ACC112 (cell line): ENCODE measurements around the gene NME3.

ENCODE experiments used
- H2AFZ ChIP-seq: fragments of 200-600 bp; sonication (generic); one replicate; pipeline ENCODE4 v1.6.0; 2017; ENCODE audit warnings: antibody characterized with exemption, low read length; ENCODE audit not compliant: unreplicated experiment
- H3K27ac ChIP-seq: fragments of 200-600 bp; sonication (generic); 2 replicates; pipeline ENCODE4 v1.5.1; 2014; ENCODE audit warnings: low read depth, mild to moderate bottlenecking, antibody characterized with exemption, low read length, moderate library complexity
- H3K27me3 ChIP-seq: fragments of 200-600 bp; sonication (generic); 2 replicates; pipeline ENCODE4 v1.6.1; 2014; ENCODE audit warnings: mild to moderate bottlenecking, antibody characterized with exemption, low read length, moderate library complexity, mixed read lengths; ENCODE audit not compliant: insufficient read depth
- H3K36me3 ChIP-seq: fragments of 200-600 bp; sonication (generic); 2 replicates; pipeline ENCODE4 v1.6.1; 2016; ENCODE audit warnings: mild to moderate bottlenecking, antibody characterized with exemption, low read length, moderate library complexity, mixed read lengths; ENCODE audit not compliant: insufficient read depth
- H3K4me1 ChIP-seq: fragments of 200-600 bp; sonication (generic); one replicate; pipeline ENCODE4 v1.6.1; 2016; ENCODE audit warnings: low read length, mixed read lengths; ENCODE audit not compliant: insufficient read depth, unreplicated experiment, control insufficient read depth
- H3K4me3 ChIP-seq: fragments of 200-600 bp; sonication (generic); 2 replicates; pipeline ENCODE4 v1.5.1; 2014; ENCODE audit warnings: mild to moderate bottlenecking, low read depth, low read length
- H3K79me2 ChIP-seq: fragments of 200-600 bp; sonication (generic); one replicate; pipeline ENCODE4 v1.6.0; 2016; ENCODE audit warnings: low read length; ENCODE audit not compliant: control insufficient read depth, unreplicated experiment, insufficient read depth

NME3 gene

GRCh38 chr16:1793578-1794220 lies 22.4 kb upstream of the NME3 start, which contains the start of gene IGFALS:
IGFALS (minus strand) TSS chr16:1793705; CDS start chr16:1793652, 53 bp downstream.
- Histone ChIP-seq H2AFZ (no peak within 1 kb of the TSS), H3K4me3 (no peak within 1 kb of the TSS), H3K79me2 (peaks cover 2% of the 10 kb centered on the region), H3K27me3 (no peaks in the 10 kb centered on the region), H3K27ac (no peak within 1 kb of the TSS), H3K4me1 (no peaks in the 10 kb centered on the region), H3K36me3 (no peaks in the 10 kb centered on the region)

DNA sequence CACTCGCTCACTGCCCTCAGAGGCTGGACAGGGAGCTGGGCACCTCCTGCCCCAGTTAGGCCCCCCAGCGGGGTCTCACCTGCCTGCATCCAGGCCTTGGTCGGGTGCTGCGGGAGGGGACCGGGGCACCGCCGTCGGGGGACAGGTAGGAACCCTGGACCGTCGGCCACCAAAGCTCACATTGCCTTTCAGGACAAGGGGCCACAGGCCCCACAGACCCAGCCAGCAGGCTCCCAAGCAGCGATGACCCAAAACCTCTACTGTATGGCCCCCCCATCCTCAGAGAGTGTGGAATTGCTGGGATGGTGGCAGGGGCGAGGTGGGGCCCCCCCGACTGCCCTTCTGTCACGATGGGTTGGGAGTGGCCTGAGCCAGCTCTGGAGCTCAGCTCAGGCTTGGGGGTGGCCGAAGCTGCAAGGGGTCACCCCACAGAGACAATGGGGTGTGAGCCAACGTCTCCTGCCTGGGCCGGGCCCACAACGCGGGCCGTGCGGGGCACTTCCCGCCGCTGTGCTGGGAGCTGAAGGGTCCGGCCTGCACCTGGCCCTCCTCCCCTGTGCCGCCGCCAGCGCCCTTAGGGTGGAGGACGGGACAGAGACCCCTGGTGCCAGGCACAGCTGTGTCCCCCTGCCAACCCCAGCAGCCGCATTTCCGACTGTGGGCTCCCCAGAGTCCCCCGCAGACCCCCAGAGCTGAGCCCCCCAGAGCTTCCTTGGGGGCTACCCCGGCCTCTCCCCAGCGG lies 21.7 kb upstream of the NME3 start:
- Histone ChIP-seq H3K4me3 (no peak overlapping the region), H3K27me3 (no peaks in the 10 kb centered on the region), H3K36me3 (no peaks in the 10 kb centered on the region), H3K4me1 (no peaks in the 10 kb centered on the region), H3K79me2 (peaks cover 2% of the 10 kb centered on the region), H3K27ac (no peak overlapping the region), H2AFZ (no peak overlapping the region)

GRCh38 chr16:1791943-1792812 lies 20.8 kb upstream of the NME3 start:
- Histone ChIP-seq H3K27me3 (no peaks in the 10 kb centered on the region), H3K36me3 (no peaks in the 10 kb centered on the region), H3K4me1 (no peaks in the 10 kb centered on the region), H3K27ac (no peak overlapping the region), H2AFZ (no peak overlapping the region), H3K4me3 (no peak overlapping the region), H3K79me2 (peaks cover 4% of the 10 kb centered on the region)

DNA sequence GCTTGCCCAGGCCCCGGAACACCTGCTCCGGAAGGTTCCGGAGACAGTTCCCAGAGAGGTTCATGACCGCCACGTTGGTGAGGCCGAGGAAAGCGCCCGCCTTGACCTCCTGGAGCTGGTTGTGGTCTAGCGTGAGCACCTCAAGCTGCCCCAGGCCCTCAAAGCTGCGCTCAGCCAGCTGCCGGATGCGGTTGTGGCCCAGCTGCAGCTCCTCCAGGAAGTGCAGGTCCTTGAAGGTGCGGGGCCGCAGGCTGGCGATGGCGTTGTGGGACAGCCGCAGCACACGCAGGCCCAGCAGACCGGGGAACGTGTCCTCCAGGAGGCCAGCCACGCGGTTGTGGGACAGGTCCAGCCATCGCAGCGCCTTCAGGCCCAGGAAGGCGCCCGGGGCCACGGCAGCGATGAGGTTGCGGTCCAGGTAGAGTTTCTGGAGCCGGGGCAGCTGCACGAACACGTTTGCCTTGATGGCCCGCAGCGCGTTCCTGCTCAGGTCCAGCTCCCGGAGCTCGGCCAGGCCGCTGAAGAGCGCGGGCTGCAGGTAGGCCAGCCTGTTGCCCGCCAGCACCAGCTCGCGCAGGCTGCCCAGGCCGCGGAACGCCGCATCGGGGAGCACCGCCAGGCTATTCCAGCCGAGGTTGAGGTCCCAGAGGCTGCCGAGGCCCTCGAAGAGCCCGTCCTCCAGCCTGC lies 20.1 kb upstream of the NME3 start:
- H3K79me2 ChIP-seq: peaks cover 11% of the 10 kb centered on the region
- no peak overlapping the region for H3K27ac ChIP-seq
- H2AFZ ChIP-seq: no peak overlapping the region
- no peaks in the 10 kb centered on the region for H3K27me3 ChIP-seq
- H3K4me3 ChIP-seq: no peak overlapping the region
- H3K36me3 ChIP-seq: no peaks in the 10 kb centered on the region
- H3K4me1 ChIP-seq: no peaks in the 10 kb centered on the region

GRCh38 chr16:1790611-1791255 lies 19.4 kb upstream of the NME3 start:
- Histone ChIP-seq H3K36me3 (no peaks in the 10 kb centered on the region), H3K27ac (no peak overlapping the region)

GRCh38 chr16:1790261-1790610 lies 18.9 kb upstream of the NME3 start:
- H3K4me3 ChIP-seq: no peak overlapping the region
- H3K27ac ChIP-seq: no peak overlapping the region
- H3K4me1 ChIP-seq: no peaks in the 10 kb centered on the region
- no peaks in the 10 kb centered on the region for H3K36me3 ChIP-seq
- H2AFZ ChIP-seq: no peak overlapping the region
- peaks cover 21% of the 10 kb centered on the region for H3K79me2 ChIP-seq
- no peaks in the 10 kb centered on the region for H3K27me3 ChIP-seq

More at GRCh38 chr16:1790611-1791255, 19.4 kb upstream of the NME3 start:
- Histone ChIP-seq H3K79me2 (peaks cover 17% of the 10 kb centered on the region), H3K4me3 (no peak overlapping the region), H3K27me3 (no peaks in the 10 kb centered on the region), H3K4me1 (no peaks in the 10 kb centered on the region), H2AFZ (no peak overlapping the region)

GRCh38 chr16:1789643-1790045 lies 18.3 kb upstream of the NME3 start:
- Histone ChIP-seq H3K79me2 (peaks cover 26% of the 10 kb centered on the region), H3K27me3 (no peaks in the 10 kb centered on the region), H2AFZ (no peak overlapping the region), H3K4me1 (no peaks in the 10 kb centered on the region), H3K36me3 (no peaks in the 10 kb centered on the region), H3K27ac (no peak overlapping the region), H3K4me3 (no peak overlapping the region)

GRCh38 chr16:1788708-1789100 lies 17.4 kb upstream of the NME3 start:
- H3K36me3 ChIP-seq: no peaks in the 10 kb centered on the region
- H3K27me3 ChIP-seq: no peaks in the 10 kb centered on the region
- peaks cover 5% of the 10 kb centered on the region for H3K4me1 ChIP-seq
- no peak overlapping the region for H3K4me3 ChIP-seq
- no peak overlapping the region for H3K27ac ChIP-seq
- no peak overlapping the region for H2AFZ ChIP-seq
- peaks cover 36% of the 10 kb centered on the region for H3K79me2 ChIP-seq

DNA sequence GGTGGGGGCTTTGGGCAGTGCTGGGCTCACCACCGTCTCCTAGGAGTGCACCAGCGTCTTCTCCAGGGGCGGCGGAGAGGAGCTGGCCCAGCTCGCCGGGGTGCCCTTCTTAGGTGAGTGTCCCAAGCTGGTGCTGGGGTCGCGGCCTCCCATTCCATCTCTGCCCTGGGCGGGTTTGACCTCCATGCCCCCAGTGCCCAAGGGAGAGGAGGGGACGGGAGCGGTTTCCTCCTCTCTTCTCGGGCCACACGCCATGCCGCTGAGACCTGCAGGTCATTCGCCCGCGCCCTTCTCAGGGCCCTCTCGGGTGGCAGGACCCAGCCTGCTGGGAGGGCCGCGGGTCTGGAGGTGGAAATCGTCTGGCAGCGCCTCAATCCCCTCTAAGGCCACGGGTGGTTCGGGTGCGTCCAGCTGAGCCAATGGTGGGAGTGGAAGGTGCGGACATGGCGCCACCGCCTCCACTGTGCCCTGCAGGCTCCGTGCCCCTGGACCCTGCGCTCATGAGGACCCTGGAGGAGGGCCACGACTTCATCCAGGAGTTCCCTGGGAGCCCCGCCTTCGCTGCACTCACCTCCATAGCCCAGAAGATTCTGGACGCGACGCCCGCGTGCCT lies 16.9 kb upstream of the NME3 start:
- Histone ChIP-seq H3K79me2 (peaks cover 40% of the 10 kb centered on the region), H2AFZ (no peak overlapping the region), H3K4me3 (no peak overlapping the region), H3K4me1 (peaks cover 5% of the 10 kb centered on the region), H3K27ac (no peak overlapping the region), H3K36me3 (no peaks in the 10 kb centered on the region), H3K27me3 (no peaks in the 10 kb centered on the region)
